DOHH2 (cell line): ENCODE measurements around the gene MEF2A.

ENCODE experiments used
- H3F3A ChIP-seq: fragments of 200-600 bp; sonication (generic), shearing (Covaris generic); 2 replicates; pipeline ENCODE4 v1.6.0; 2016; ENCODE audit warnings: antibody characterized with exemption, mild to moderate bottlenecking; ENCODE audit not compliant: control insufficient read depth, insufficient read depth
- H3K27ac ChIP-seq: fragments of 200-600 bp; sonication (generic); 2 replicates; pipeline ENCODE4 v1.5.1; 2014; ENCODE audit warnings: low read depth, mild to moderate bottlenecking, low read length, moderate library complexity
- H3K27me3 ChIP-seq: fragments of 200-600 bp; sonication (generic); 2 replicates; pipeline ENCODE4 v1.6.1; 2014; ENCODE audit warnings: mild to moderate bottlenecking, low read length, mixed read lengths; ENCODE audit not compliant: control insufficient read depth
- H3K36me3 ChIP-seq: fragments of 200-600 bp; sonication (generic); 2 replicates; pipeline ENCODE4 v1.6.1; 2014; ENCODE audit warnings: mild to moderate bottlenecking, low read length, moderate library complexity, mixed read lengths; ENCODE audit not compliant: control insufficient read depth
- H3K4me1 ChIP-seq: fragments of 200-600 bp; sonication (generic); 2 replicates; pipeline ENCODE4 v1.6.1; 2014; ENCODE audit warnings: mild to moderate bottlenecking, low read length, mixed read lengths; ENCODE audit not compliant: control insufficient read depth
- H3K4me2 ChIP-seq: fragments of 200-600 bp; sonication (generic); 2 replicates; pipeline ENCODE4 v1.6.0; 2014; ENCODE audit warnings: mild to moderate bottlenecking, low read length, moderate library complexity
- H3K4me3 ChIP-seq: fragments of 200-600 bp; sonication (generic); 2 replicates; pipeline ENCODE4 v1.5.1; 2014; ENCODE audit warnings: mild to moderate bottlenecking, low read length, mixed read lengths
- H3K79me2 ChIP-seq: fragments of 200-600 bp; sonication (generic); 2 replicates; pipeline ENCODE4 v1.6.1; 2014; ENCODE audit warnings: mild to moderate bottlenecking, low read length, mixed read lengths; ENCODE audit not compliant: control insufficient read depth
- H3K9me2 ChIP-seq: fragments of 200-600 bp; sonication (generic); replicated peaks from 2 replicates; pipeline ENCODE4 v1.6.1; 2014; ENCODE audit warnings: mild to moderate bottlenecking, low read length, mixed read lengths; ENCODE audit not compliant: control insufficient read depth
- H3K9me3 ChIP-seq: fragments of 200-600 bp; sonication (generic); 2 replicates; pipeline ENCODE4 v1.6.1; 2014; ENCODE audit warnings: antibody characterized with exemption, low read length, mixed read lengths; ENCODE audit not compliant: control insufficient read depth, insufficient read depth
- H4K20me1 ChIP-seq: fragments of 200-600 bp; sonication (generic); 2 replicates; pipeline ENCODE4 v1.6.0; 2014; ENCODE audit warnings: low read depth, mild to moderate bottlenecking, antibody characterized with exemption, low read length, moderate library complexity; ENCODE audit not compliant: control insufficient read depth, insufficient read depth
- EZH2phosphoT487 ChIP-seq: fragments of 200-600 bp; sonication (generic); IDR thresholded peaks from 2 replicates; pipeline ENCODE4 v1.6.1; 2017; ENCODE audit warnings: borderline replicate concordance, mild to moderate bottlenecking, antibody characterized with exemption, low read length, moderate library complexity, mixed read lengths
- TF ChIP-seq, protein P1 (sequence below): fragments of 200-600 bp; sonication (generic); IDR thresholded peaks from one replicate; pipeline ENCODE4 v1.5.1; 2014; ENCODE audit warnings: antibody characterized with exemption, mild to moderate bottlenecking, low read depth, low read length; ENCODE audit not compliant: poor library complexity, severe bottlenecking

The MEF2A gene

GRCh38 chr15:99526176-99526575 lies 39.6 kb upstream of the MEF2A start:
- H3K9me2 ChIP-seq = no peaks in the 10 kb centered on the region
- H3K27ac ChIP-seq = peak overlapping the region; percentile 50
- TF ChIP-seq, protein P1, sequence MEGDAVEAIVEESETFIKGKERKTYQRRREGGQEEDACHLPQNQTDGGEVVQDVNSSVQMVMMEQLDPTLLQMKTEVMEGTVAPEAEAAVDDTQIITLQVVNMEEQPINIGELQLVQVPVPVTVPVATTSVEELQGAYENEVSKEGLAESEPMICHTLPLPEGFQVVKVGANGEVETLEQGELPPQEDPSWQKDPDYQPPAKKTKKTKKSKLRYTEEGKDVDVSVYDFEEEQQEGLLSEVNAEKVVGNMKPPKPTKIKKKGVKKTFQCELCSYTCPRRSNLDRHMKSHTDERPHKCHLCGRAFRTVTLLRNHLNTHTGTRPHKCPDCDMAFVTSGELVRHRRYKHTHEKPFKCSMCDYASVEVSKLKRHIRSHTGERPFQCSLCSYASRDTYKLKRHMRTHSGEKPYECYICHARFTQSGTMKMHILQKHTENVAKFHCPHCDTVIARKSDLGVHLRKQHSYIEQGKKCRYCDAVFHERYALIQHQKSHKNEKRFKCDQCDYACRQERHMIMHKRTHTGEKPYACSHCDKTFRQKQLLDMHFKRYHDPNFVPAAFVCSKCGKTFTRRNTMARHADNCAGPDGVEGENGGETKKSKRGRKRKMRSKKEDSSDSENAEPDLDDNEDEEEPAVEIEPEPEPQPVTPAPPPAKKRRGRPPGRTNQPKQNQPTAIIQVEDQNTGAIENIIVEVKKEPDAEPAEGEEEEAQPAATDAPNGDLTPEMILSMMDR = no peak
- no peak for TF ChIP-seq EZH2phosphoT487
- no peaks in the 10 kb centered on the region for H3K36me3 ChIP-seq
- H3K9me3 ChIP-seq = peaks cover 13% of the 10 kb centered on the region; the same call in 1 of the 2 replicates
- H4K20me1 ChIP-seq = no peaks in the 10 kb centered on the region
- H3F3A ChIP-seq = peaks cover 15% of the 10 kb centered on the region
- H3K4me3 ChIP-seq = no peak overlapping the region
- peaks cover 69% of the 10 kb centered on the region for H3K4me1 ChIP-seq
- H3K27me3 ChIP-seq = no peaks in the 10 kb centered on the region
- H3K4me2 ChIP-seq = peak overlapping the region; percentile 29; the same call in 1 of the 2 replicates
- no peaks in the 10 kb centered on the region for H3K79me2 ChIP-seq

DNA sequence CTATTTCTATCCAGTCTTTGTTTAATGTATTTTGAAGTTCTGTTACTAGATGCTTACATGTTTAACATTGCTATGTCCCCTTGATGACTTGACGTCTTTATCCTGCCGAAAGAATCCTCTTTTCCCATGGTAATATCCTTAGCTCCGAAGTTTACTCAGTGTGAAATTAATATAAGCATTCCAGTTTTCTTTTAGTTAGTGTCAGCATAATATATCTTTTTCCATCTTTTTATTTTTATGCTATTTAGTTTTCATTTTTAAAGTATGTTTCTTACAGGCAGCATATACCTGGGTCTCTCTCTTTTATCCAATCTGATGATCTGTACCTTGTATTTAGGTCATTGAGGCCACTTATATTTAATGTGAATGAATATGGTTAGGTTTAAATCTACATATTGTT lies 39.1 kb upstream of the MEF2A start:
- no peaks in the 10 kb centered on the region for H3K27me3 ChIP-seq
- peak overlapping the region; percentile 50; the same call in 1 of the 2 replicates for H3K27ac ChIP-seq
- H3K4me3 ChIP-seq = no peak overlapping the region
- no peaks in the 10 kb centered on the region for H3K36me3 ChIP-seq
- H3K9me2 ChIP-seq = no peaks in the 10 kb centered on the region
- peaks cover 15% of the 10 kb centered on the region for H3F3A ChIP-seq
- peaks cover 64% of the 10 kb centered on the region for H3K4me1 ChIP-seq
- H3K79me2 ChIP-seq = no peaks in the 10 kb centered on the region
- no peaks in the 10 kb centered on the region for H4K20me1 ChIP-seq
- TF ChIP-seq EZH2phosphoT487 = no peak
- TF ChIP-seq, protein P1 = no peak
- peaks cover 13% of the 10 kb centered on the region; the same call in 1 of the 2 replicates for H3K9me3 ChIP-seq
- peak overlapping the region; percentile 29; the same call in 1 of the 2 replicates for H3K4me2 ChIP-seq

- Histone ChIP-seq H3K27me3 (no peaks in the 10 kb centered on the region), H3K4me1 (peaks cover 22% of the 10 kb centered on the region), H3K4me2 (no peak overlapping the region), H3K36me3 (no peaks in the 10 kb centered on the region), H3K4me3 (no peak overlapping the region), H4K20me1 (no peaks in the 10 kb centered on the region), H3K79me2 (no peaks in the 10 kb centered on the region), H3F3A (no peaks in the 10 kb centered on the region), H3K9me2 (no peaks in the 10 kb centered on the region), H3K9me3 (peaks cover 3% of the 10 kb centered on the region; the same call in 1 of the 2 replicates), H3K27ac (no peak overlapping the region)
- TF ChIP-seq, protein P1 = no peak
- no peak for TF ChIP-seq EZH2phosphoT487
Measured at GRCh38 chr15:99536422-99537040, 29.3 kb upstream of the MEF2A start.
